22Rv1 (cell line): ENCODE measurements around the gene ATP10B.

Source experiments
- CTCF ChIP-seq: fragments of 450-650 bp; IDR thresholded peaks from 2 replicates; pipeline ENCODE4 v1.5.1; 2017; ENCODE audit warnings: mild to moderate bottlenecking
- ZFX ChIP-seq: fragments of 450-650 bp; IDR thresholded peaks from 2 replicates; pipeline ENCODE4 v1.6.1; 2017; ENCODE audit warnings: antibody characterized with exemption, borderline replicate concordance

- TF ChIP-seq CTCF (no peak), ZFX (no peak)
These were observed 206.0 kb downstream of the ATP10B start for GRCh38 chr5:160646033-160646432.
